OCI-LY7 (cell line): ENCODE results near the gene IGSF8.

Experiments used
- EZH2phosphoT487 ChIP-seq: fragments of 200-600 bp; sonication (generic); IDR thresholded peaks from 2 replicates; pipeline ENCODE4 v1.6.1; 2018; ENCODE audit warnings: low read depth, borderline replicate concordance, mild to moderate bottlenecking, mixed run types, antibody characterized with exemption, low read length, moderate library complexity, mixed read lengths
- TF ChIP-seq, protein P1 (sequence below): fragments of 200-600 bp; sonication (generic); conservative IDR thresholded peaks from 2 replicates; pipeline ENCODE4 v1.5.1; 2014; ENCODE audit warnings: mild to moderate bottlenecking, antibody characterized with exemption, low read length, moderate library complexity, mixed read lengths

GRCh38 chr1:160107512-160107911, 9.1 kb upstream of the IGSF8 start:
- TF ChIP-seq, protein P1, sequence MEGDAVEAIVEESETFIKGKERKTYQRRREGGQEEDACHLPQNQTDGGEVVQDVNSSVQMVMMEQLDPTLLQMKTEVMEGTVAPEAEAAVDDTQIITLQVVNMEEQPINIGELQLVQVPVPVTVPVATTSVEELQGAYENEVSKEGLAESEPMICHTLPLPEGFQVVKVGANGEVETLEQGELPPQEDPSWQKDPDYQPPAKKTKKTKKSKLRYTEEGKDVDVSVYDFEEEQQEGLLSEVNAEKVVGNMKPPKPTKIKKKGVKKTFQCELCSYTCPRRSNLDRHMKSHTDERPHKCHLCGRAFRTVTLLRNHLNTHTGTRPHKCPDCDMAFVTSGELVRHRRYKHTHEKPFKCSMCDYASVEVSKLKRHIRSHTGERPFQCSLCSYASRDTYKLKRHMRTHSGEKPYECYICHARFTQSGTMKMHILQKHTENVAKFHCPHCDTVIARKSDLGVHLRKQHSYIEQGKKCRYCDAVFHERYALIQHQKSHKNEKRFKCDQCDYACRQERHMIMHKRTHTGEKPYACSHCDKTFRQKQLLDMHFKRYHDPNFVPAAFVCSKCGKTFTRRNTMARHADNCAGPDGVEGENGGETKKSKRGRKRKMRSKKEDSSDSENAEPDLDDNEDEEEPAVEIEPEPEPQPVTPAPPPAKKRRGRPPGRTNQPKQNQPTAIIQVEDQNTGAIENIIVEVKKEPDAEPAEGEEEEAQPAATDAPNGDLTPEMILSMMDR: no peak
- TF ChIP-seq EZH2phosphoT487: no peak
